Inflammatory macrophage treated with lipopolysaccharide for 1 hour (primary cell): ENCODE results near the gene NUCB2.

Experiments used
- DNase-seq, 2 donors: peaks; one replicate each; pipeline ENCODE4 v3.0.0-alpha.2; 2020 to 2022

NUCB2 gene

GRCh38 chr11:17272801-17273200 lies 3.7 kb upstream of the NUCB2 start:
- no peak for DNase-seq

GRCh38 chr11:17273211-17273610 lies 3.3 kb upstream of the NUCB2 start:
- no peak for DNase-seq

GRCh38 chr11:17273668-17274282 lies 2.8 kb upstream of the NUCB2 start:
- peak in 1 of 2 donors; percentile 20 for DNase-seq

GRCh38 chr11:17275400-17276235 lies 921 bp upstream of the NUCB2 start:
- DNase-seq = peak in 1 of 2 donors; percentile 21

- DNase-seq = no peak
These were observed 565 bp downstream of the NUCB2 start for GRCh38 chr11:17277024-17277584.

GRCh38 chr11:17280494-17281127 lies 4.1 kb downstream of the NUCB2 start:
- DNase-seq = no peak

- no peak for DNase-seq
These were observed 9.8 kb downstream of the NUCB2 start for GRCh38 chr11:17286332-17286731.

- no peak for DNase-seq
These were observed 10.5 kb downstream of the NUCB2 start for GRCh38 chr11:17287058-17287457.

- no peak for DNase-seq
These were observed 15.2 kb downstream of the NUCB2 start for GRCh38 chr11:17291710-17292109.

GRCh38 chr11:17293311-17293710 lies 16.8 kb downstream of the NUCB2 start:
- DNase-seq = no peak

GRCh38 chr11:17294033-17294432 lies 17.5 kb downstream of the NUCB2 start:
- DNase-seq = no peak

GRCh38 chr11:17296852-17297559 lies 20.5 kb downstream of the NUCB2 start:
- no peak for DNase-seq

GRCh38 chr11:17298302-17298701 lies 21.8 kb downstream of the NUCB2 start:
- DNase-seq = no peak

GRCh38 chr11:17300372-17300771 lies 23.8 kb downstream of the NUCB2 start:
- no peak for DNase-seq

GRCh38 chr11:17313349-17314231 lies 37.1 kb downstream of the NUCB2 start:
- no peak for DNase-seq

GRCh38 chr11:17314232-17314547 lies 37.7 kb downstream of the NUCB2 start:
- peak in 1 of 2 donors; percentile 12 for DNase-seq

GRCh38 chr11:17314904-17315426 lies 38.4 kb downstream of the NUCB2 start:
- no peak for DNase-seq

GRCh38 chr11:17328871-17329494 lies 52.4 kb downstream of the NUCB2 start:
- no peak for DNase-seq

GRCh38 chr11:17331669-17332068 lies 55.1 kb downstream of the NUCB2 start:
- no peak for DNase-seq

- no peak for DNase-seq
These were observed 57.5 kb downstream of the NUCB2 start for GRCh38 chr11:17333799-17334586.
